Measurements from ENCODE around the gene PDHB. TPM values are rescaled to one million over a fixed set of nuclear protein-coding genes. Genes with fewer than 3 reads are reported as not detected.
"Not testable (repeated sequence)": the region's sequence is repeated elsewhere in the genome, so short reads cannot be mapped to it uniquely, and the experiment has no call there.

The PDHB gene
- total RNA-seq, 2 experiments from 2014 or later, result 47.8 to 51.2 TPM

DNA sequence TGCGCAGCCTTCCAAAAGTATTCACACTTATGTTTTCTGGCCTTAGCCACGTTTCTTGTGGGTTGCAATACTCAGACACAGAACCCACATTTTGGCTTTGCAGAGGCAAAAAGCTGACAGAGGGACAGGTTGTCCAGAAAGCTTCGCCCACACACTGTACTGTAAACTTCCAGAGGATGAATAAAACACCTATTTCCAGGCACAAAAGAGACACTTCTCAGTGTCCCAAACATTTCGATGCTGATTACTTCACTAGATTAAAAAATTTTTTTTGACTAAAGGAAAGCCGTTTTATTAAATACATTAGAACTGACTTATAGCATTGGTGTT is 30.3 kb upstream of the PDHB start:
- DNase-seq, result no peak
- Mint-ChIP-seq H3K9me3 (no peaks in the 10 kb centered on the region), H3K4me3 (peak overlapping the region; percentile 47), H3K27me3 (peaks cover 15% of the 10 kb centered on the region), H3K36me3 (no peaks in the 10 kb centered on the region), H3K4me1 (peaks cover 9% of the 10 kb centered on the region), H3K27ac (no peak overlapping the region)
- POLR2A ChIA-PET, result no interaction called here
- no peak for ATAC-seq (ENCODE audit: low read depth)

DNA sequence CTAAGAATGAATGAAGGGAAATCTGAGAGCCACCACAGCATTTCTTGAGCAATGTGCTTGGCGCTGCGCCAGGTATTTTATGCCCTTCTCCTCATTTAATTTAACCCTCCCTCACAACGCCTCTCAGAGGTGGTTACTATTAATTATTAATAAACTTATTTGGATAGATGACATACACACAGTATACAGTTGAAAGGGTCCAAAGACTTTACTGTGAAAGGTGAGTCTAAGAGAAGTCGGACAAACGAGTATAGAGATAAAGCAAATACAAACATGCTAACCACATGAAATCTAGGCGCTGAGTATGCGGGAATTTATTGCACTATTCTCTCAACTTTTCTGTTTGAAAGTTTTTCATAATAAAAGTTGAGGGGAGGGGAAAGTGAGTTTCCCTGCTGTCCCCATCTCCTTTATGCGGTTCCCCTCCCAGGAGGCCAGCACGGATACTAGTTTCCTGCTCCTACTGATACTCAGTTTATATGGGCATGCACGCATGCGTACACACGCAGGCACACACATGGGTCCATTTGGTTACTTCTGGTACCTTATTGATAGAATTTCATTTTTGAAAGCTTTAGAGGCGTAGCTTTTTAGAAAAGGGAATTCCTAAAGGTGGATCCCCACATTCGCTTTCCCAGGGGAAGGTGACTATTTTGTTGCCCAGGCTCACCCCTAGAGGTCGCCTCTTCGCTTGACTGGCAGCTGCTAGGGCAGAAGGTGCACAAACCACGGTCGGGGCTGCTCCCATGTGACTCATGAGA is 29.7 kb upstream of the PDHB start:
- POLR2A ChIA-PET, result no interaction called here
- no peak overlapping the region for H3K27ac Mint-ChIP-seq
- H3K4me1 Mint-ChIP-seq, result peaks cover 9% of the 10 kb centered on the region
- no peaks in the 10 kb centered on the region for H3K36me3 Mint-ChIP-seq
- peaks cover 15% of the 10 kb centered on the region for H3K27me3 Mint-ChIP-seq
- DNase-seq, result peak; percentile 57
- H3K4me3 Mint-ChIP-seq, result peak overlapping the region; percentile 47
- no peaks in the 10 kb centered on the region for H3K9me3 Mint-ChIP-seq
- ATAC-seq (ENCODE audit: low read depth), result peak; percentile 91

DNA sequence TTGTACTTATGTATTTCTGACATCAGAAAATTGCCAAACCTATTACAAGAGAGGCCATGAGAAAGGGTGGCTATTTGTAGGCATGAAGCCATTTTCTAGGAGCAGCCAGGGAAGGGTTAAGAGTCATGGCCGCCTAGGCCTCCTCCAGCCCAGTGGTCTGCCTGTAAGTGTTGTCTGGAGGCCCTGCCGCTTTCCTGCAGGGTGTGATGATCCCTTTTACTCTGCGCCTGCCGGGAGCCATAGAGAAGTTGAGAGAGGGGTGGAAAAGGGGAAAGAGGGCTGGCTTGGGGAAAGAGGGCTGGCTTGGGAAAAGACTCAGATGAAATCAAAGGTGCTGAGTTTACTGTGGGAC is 29.2 kb upstream of the PDHB start:
- Mint-ChIP-seq H3K27ac (no peak overlapping the region), H3K36me3 (no peaks in the 10 kb centered on the region), H3K4me3 (no peak overlapping the region), H3K27me3 (peaks cover 15% of the 10 kb centered on the region), H3K9me3 (no peaks in the 10 kb centered on the region), H3K4me1 (peaks cover 9% of the 10 kb centered on the region)
- POLR2A ChIA-PET, result no interaction called here
- DNase-seq, result no peak
- ATAC-seq (ENCODE audit: low read depth), result no peak

DNA sequence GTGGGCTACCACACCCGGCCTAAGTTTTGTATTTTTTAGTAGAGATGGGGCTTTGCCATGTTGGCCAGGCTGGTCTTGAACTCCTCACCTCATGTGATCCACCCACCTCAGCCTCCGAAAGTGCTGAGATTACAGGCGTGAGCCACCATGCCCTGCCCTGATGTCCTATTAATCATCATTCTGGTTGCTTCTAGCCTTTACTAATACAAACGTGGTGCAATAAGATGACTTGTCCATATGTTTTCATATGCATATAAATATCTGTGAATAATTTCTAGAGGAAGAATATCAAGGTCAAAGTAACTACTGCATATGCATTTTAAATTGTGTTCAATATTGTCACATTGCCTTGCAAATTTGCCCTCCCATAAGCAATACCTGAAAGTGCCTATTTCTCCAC is 25.5 kb upstream of the PDHB start:
- H3K27ac Mint-ChIP-seq, result no peak overlapping the region
- no peak for DNase-seq
- no peak overlapping the region for H3K4me3 Mint-ChIP-seq
- peaks cover 7% of the 10 kb centered on the region for H3K9me3 Mint-ChIP-seq
- POLR2A ChIA-PET, result no interaction called here
- H3K27me3 Mint-ChIP-seq, result peaks cover 2% of the 10 kb centered on the region
- no peak for ATAC-seq (ENCODE audit: low read depth)
- peaks cover 6% of the 10 kb centered on the region for H3K4me1 Mint-ChIP-seq
- peaks cover 2% of the 10 kb centered on the region for H3K36me3 Mint-ChIP-seq

DNA sequence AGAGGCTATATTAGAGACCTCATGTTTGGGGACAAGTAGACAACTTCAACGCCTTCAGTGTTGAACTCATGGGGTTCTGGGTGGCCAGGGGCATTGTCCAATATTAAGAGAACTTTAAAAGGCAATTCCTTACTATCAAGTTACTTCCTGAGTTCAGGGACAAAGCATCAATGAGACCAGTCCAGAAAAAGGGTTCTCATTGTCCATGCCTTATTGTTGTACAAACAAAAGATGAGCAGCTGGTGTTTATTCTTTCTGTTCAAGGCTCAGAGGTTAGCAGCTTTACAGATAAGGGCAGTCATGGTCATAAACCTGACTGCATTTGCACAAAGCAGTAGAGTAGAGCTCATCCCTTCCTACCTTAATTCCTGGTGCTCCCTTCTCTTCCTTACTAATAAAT is 18.5 kb upstream of the PDHB start:
- no peak for ATAC-seq (ENCODE audit: low read depth)
- H3K27ac Mint-ChIP-seq, result no peak overlapping the region
- peaks cover 2% of the 10 kb centered on the region for H3K27me3 Mint-ChIP-seq
- peaks cover 3% of the 10 kb centered on the region for H3K36me3 Mint-ChIP-seq
- POLR2A ChIA-PET, result no interaction called here
- peaks cover 13% of the 10 kb centered on the region for H3K9me3 Mint-ChIP-seq
- no peak overlapping the region for H3K4me3 Mint-ChIP-seq
- H3K4me1 Mint-ChIP-seq, result peaks cover 3% of the 10 kb centered on the region
- no peak for DNase-seq

DNA sequence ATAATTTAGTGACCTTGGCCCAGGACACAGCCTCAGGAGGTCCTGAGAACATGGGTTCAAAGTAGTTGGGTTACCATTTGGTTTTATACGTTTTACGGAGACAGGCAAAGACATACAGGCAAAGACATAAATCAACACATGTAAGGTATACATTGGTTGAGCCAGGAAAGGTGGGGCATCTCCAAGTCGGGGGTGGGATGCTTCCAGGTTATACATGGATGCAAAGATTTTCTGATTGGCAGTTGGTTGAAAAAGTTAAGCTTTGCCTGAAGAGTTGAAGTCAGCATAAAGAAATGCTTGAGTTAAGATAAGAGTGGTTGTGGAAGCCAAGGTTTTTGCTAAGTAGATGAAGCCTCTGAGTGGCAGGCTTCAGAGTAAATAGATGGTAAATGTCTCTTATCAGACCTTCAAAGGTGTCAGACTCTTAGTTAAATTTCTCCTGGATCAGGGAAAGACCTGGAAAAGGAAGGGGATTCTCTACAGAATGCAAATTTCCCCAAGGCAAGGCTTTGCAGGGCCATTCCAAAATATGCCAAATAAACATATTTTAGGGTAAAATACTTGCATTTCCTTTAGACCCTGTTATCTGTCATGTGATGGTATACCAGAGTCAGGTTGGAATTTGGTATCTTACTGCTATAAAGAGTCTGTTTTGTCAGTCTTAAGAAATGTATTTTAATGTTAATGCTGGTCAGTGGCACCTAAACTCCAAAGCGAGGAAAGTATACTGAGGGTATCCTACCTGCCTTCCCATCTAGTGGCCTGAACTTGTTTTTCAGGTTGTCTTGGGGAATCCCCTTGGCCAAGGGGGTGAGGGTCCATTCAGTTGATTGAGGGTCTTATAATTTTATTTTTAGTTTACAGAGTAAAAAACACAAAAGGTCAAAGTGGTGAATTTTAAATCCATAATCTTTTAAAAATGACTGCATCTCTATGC is 8.2 kb upstream of the PDHB start:
- Mint-ChIP-seq H3K27ac (no peak overlapping the region), H3K27me3 (no peaks in the 10 kb centered on the region), H3K4me1 (no peaks in the 10 kb centered on the region), H3K9me3 (no peaks in the 10 kb centered on the region), H3K4me3 (no peak overlapping the region), H3K36me3 (no peaks in the 10 kb centered on the region)
- DNase-seq (no peak), ATAC-seq (ENCODE audit: low read depth) (no peak)
- POLR2A ChIA-PET, result no interaction called here

DNA sequence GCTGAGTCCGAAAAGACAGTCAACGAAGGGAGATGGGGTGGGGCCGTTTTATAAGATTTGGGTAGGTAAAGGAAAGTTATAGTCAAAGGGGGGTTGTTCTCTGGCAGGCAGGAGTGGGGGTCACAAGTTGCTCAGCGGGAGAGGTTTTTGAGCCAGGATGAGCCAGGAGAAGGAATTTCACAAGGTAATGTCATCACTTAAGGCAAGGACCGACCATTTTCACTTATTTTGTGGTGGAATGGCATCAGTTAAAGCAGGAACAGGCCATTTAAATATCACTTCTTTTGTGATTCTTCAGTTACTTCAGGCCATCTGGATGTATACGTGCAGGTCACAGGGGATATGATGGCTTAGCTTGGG is 7.3 kb upstream of the PDHB start:
- ATAC-seq (ENCODE audit: low read depth); H3K9me3 Mint-ChIP-seq; H3K27me3 Mint-ChIP-seq; DNase-seq; H3K4me3 Mint-ChIP-seq; H3K36me3 Mint-ChIP-seq; H3K27ac Mint-ChIP-seq; H3K4me1 Mint-ChIP-seq; POLR2A ChIA-PET: not testable (repeated sequence)

DNA sequence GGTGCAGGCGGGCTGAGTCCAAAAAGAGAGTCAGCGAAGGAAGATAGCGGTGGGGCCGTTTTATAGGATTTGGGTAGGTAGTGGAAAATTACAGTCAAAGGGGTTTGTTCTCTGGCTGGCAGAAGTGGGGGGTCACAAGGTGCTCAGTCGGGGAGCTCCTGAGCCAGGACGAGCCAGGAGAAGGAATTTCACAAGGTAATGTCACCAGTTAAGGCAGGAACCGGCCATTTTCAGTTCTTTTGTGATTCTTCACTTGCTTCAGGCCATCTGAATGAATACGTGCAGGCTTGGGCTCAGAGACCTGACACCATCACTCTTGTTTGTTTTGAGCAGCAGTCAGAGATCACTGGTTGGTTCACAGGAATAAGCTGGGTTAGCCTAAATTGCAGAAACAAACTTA is 3.6 kb upstream of the PDHB start:
- H3K9me3 Mint-ChIP-seq; H3K27ac Mint-ChIP-seq; H3K36me3 Mint-ChIP-seq; H3K4me3 Mint-ChIP-seq; DNase-seq; H3K27me3 Mint-ChIP-seq; ATAC-seq (ENCODE audit: low read depth); POLR2A ChIA-PET: not testable (repeated sequence)
- peaks cover 18% of the 10 kb centered on the region for H3K4me1 Mint-ChIP-seq

DNA sequence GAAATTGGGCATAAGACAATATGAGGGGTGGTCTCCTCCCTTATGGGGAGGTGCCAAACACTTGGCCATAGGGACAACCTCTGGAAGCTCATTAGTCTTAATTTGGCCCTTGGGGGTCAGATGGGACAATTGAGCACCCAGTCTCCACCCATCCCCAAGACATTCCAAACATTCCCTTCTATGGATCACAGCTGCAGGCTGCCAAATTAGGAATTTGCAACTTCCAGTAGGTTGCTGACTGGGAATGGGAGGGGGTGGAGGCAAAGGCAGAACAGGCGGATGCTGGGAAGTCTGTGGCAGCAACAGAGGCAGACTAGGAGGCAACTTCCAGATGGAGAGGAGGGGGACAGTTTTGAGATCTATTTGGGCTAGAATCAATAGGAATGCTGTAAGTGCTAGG is 1.4 kb upstream of the PDHB start:
- DNase-seq (no peak), ATAC-seq (ENCODE audit: low read depth) (no peak)
- Mint-ChIP-seq H3K9me3 (no peaks in the 10 kb centered on the region), H3K27ac (peak overlapping the region; percentile 42), H3K4me3 (no peak overlapping the region), H3K36me3 (peaks cover 3% of the 10 kb centered on the region), H3K4me1 (peaks cover 24% of the 10 kb centered on the region), H3K27me3 (no peaks in the 10 kb centered on the region)
- POLR2A ChIA-PET, result no interaction called here

DNA sequence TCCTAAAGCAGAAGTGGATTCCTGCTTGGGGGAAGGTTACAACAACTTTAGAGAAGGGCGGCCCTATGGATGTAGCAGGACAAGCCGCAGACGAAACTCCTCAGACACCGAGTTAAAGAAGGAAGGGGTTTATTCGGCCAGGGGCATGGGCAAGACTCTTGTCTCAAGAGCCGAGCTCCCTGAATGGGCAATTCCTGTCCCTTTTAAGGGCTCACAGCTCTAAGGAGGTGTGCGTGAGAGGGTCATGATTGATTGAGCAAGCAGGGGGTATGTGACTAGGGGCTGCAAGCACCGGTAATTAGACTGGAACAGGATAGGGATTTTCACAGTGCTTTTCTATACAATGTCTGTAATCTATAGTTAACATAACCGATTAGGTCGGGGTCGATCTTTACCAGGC is 879 bp upstream of the PDHB start:
- DNase-seq (no peak), ATAC-seq (ENCODE audit: low read depth) (no peak)
- peaks cover 24% of the 10 kb centered on the region for H3K4me1 Mint-ChIP-seq
- no peak overlapping the region for H3K4me3 Mint-ChIP-seq
- peaks cover 3% of the 10 kb centered on the region for H3K36me3 Mint-ChIP-seq
- H3K9me3 Mint-ChIP-seq, result no peaks in the 10 kb centered on the region
- POLR2A ChIA-PET, result interaction anchor here (0.7 to 1.2 kb wide), 3 partner anchors 10 to 37 kb away, joined by 3 read pairs; no protein-coding TSS in a partner anchor
- H3K27ac Mint-ChIP-seq, result no peak overlapping the region
- no peaks in the 10 kb centered on the region for H3K27me3 Mint-ChIP-seq

DNA sequence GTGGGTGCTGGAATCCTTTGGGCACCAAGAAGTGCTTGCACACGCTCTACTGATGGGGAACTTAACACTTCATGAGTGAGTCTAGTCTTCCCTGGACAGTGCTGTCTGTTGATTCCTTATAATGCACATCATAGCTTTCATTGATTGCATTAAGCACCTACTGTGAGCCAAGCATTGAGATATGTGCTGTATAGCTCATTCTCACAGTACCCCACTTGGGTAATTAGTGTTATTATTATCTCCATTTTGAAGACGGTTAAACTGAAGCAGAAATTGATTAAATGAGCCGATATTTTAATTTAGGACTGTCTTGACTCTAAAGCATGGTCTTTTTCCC is 504 bp upstream of the PDHB start:
- POLR2A ChIA-PET, result interaction anchor here (0.7 to 1.3 kb wide), 4 partner anchors 9 to 127 kb away, joined by 3 to 12 read pairs (median 3); partner anchors contain the start of genes HTD2 and RPP14
- no peaks in the 10 kb centered on the region for H3K9me3 Mint-ChIP-seq
- peak overlapping the region; percentile 86 for H3K27ac Mint-ChIP-seq
- peaks cover 24% of the 10 kb centered on the region for H3K4me1 Mint-ChIP-seq
- ATAC-seq (ENCODE audit: low read depth), result no peak
- H3K4me3 Mint-ChIP-seq, result peak overlapping the region; percentile 95
- H3K36me3 Mint-ChIP-seq, result peaks cover 3% of the 10 kb centered on the region
- H3K27me3 Mint-ChIP-seq, result no peaks in the 10 kb centered on the region
- DNase-seq, result no peak

DNA sequence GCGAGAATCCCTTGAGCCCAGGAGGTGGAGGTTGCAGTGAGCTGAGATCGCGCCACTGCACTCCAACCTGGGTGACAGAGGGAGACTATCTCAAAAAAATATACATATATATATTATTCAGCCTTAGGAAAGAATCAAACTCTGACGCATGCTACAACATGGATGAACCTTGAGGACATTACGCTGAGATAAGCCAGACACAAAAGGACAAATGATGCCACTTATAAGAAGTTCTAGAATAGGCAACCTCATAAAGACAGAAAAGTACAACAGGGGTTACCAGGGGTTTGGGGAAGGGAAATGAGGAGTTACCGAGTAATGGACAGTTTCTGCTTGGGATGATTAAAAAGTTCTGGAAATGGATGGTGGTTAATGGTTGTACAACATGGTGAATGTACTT is 727 bp downstream of the PDHB start:
- DNase-seq (no peak), ATAC-seq (ENCODE audit: low read depth) (no peak)
- POLR2A ChIA-PET, result interaction anchor here (0.6 to 1.9 kb wide), 4 partner anchors 16 to 126 kb away, joined by 3 to 12 read pairs (median 4); partner anchors contain the start of genes HTD2 and RPP14
- H3K9me3 Mint-ChIP-seq, result no peaks in the 10 kb centered on the region
- peaks cover 24% of the 10 kb centered on the region for H3K4me1 Mint-ChIP-seq
- no peaks in the 10 kb centered on the region for H3K27me3 Mint-ChIP-seq
- peak overlapping the region; percentile 95 for H3K4me3 Mint-ChIP-seq
- H3K27ac Mint-ChIP-seq, result peak overlapping the region; percentile 88
- peaks cover 9% of the 10 kb centered on the region for H3K36me3 Mint-ChIP-seq

DNA sequence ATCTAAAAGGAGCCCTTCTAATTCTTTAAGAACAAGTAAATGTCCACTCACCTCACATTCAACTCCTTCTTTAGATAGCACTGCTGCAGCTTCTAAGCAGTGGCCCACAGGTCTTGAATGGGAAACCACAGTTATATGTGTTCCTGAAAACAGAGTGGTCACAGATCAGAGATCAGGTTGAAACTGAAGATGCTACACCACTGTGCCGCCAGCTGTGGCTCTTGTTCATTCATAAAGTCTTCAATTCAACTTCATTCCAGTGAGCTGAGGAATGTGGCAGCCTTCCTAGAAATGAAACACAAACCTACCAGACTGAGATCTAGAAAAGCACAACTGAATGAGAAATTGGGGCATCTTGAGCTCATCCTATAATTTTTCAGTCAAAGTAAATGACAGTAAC is 4.0 kb downstream of the PDHB start:
- Mint-ChIP-seq H3K4me3 (no peak overlapping the region), H3K27ac (no peak overlapping the region), H3K27me3 (no peaks in the 10 kb centered on the region), H3K36me3 (peaks cover 12% of the 10 kb centered on the region), H3K4me1 (peaks cover 22% of the 10 kb centered on the region), H3K9me3 (no peaks in the 10 kb centered on the region)
- DNase-seq (no peak), ATAC-seq (ENCODE audit: low read depth) (no peak)
- POLR2A ChIA-PET, result interaction anchor here (1.3 kb wide), 1 partner anchor 42 kb away, joined by 4 read pairs; no protein-coding TSS in a partner anchor

All from activated naive CD8-positive, alpha-beta T cell treated with anti-CD3 and anti-CD28 coated beads, Interleukin-2, amount 10 ng/mL, durations not matched to agents 7 days and 5 days (primary cell).